GM21786 (cell line): ENCODE measurements around the gene SNAPIN.

Experiments used
- ATAC-seq: cut with Tn5 transposase; IDR thresholded peaks from one replicate; pipeline ENCODE4 v1.9.1; 2021; ENCODE audit not compliant: unreplicated experiment

The SNAPIN gene

DNA sequence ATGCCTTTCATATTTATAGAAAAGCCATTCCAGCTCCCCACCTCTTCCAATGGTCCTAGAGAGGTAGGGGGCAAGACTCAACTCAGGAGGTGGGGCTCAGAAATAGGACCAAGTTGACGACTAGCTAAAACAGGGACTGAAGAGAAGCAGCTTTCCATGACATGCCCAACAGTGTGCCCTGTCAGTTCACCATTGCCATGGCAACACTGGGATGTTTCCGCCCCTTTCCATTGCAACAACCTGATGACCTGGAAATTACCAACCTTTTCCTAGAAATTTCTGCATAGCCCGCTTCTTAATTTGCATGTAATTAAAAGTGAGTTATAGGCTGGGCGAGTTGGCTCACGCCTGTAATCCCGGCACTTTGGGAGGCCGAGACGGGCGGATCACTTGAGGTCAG lies 47.0 kb downstream of the SNAPIN start:
- ATAC-seq, result no peak

DNA sequence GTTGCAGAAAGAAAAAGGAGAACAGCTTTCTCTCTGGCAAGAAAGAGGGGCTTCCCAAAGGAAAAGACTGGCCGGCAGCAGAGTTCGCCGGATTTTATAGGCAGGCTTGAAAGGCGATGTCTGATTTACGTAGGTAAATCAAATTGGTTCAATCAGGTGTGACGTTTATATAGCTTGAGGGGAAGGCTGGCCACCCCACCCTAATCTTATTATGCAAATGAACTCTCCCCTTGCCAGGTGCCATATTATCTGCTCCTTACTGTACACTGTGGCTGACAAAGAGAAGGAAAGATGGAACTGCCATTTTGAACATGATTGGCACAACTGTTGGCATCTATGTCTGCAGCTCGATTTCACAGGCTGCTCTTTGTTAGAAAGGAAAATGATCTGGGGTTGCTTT lies 52.5 kb downstream of the SNAPIN start:
- no peak for ATAC-seq
